ENCODE results near the gene SH3RF3.

Gene SH3RF3

GRCh38 chr2:109404681-109405080 is 275.7 kb downstream of the SH3RF3 start:
- DNase-seq: no peak

GRCh38 chr2:109405873-109406272 is 276.9 kb downstream of the SH3RF3 start:
- DNase-seq: no peak

- no peak for DNase-seq
Measured at GRCh38 chr2:109406301-109406700, 277.3 kb downstream of the SH3RF3 start.

GRCh38 chr2:109407276-109408042 is 278.5 kb downstream of the SH3RF3 start:
- DNase-seq: no peak

- DNase-seq: no peak
Measured at GRCh38 chr2:109408043-109408335, 279.0 kb downstream of the SH3RF3 start.

GRCh38 chr2:109409321-109410038 is 280.5 kb downstream of the SH3RF3 start:
- no peak for DNase-seq

GRCh38 chr2:109410039-109410815 is 281.2 kb downstream of the SH3RF3 start:
- no peak for DNase-seq

GRCh38 chr2:109411640-109412325 is 282.8 kb downstream of the SH3RF3 start:
- DNase-seq: no peak

- no peak for DNase-seq
Measured at GRCh38 chr2:109415581-109416013, 286.6 kb downstream of the SH3RF3 start.

GRCh38 chr2:109417701-109418335 is 288.8 kb downstream of the SH3RF3 start:
- DNase-seq: no peak

- no peak for DNase-seq
Measured at GRCh38 chr2:109418716-109419115, 289.7 kb downstream of the SH3RF3 start.

- DNase-seq: no peak
Measured at GRCh38 chr2:109419171-109419756, 290.3 kb downstream of the SH3RF3 start.

GRCh38 chr2:109419960-109420370 is 291.0 kb downstream of the SH3RF3 start:
- DNase-seq: no peak

- no peak for DNase-seq
Measured at GRCh38 chr2:109421101-109421500, 292.1 kb downstream of the SH3RF3 start.

GRCh38 chr2:109421642-109422041 is 292.6 kb downstream of the SH3RF3 start:
- no peak for DNase-seq

- no peak for DNase-seq
Measured at GRCh38 chr2:109422071-109422757, 293.2 kb downstream of the SH3RF3 start.

GRCh38 chr2:109422758-109423500 is 293.9 kb downstream of the SH3RF3 start:
- DNase-seq: no peak

- DNase-seq: no peak
Measured at GRCh38 chr2:109423556-109424359, 294.8 kb downstream of the SH3RF3 start.

- no peak for DNase-seq
Measured at GRCh38 chr2:109425411-109425810, 296.4 kb downstream of the SH3RF3 start.

- DNase-seq: no peak
Measured at GRCh38 chr2:109427661-109428091, 298.7 kb downstream of the SH3RF3 start.

Measured in CD4-positive, alpha-beta T cell treated with Interferon gamma for 1 hour (primary cell).